RWPE2 (cell line): ENCODE results near the gene INAFM2.

Experiments used
- ATAC-seq: fragments of 200-7000 bp; cut with Tn5 transposase; 3 replicates; pipeline ENCODE4 v1.9.1; 2021; ENCODE audit warnings: low read depth
- DNase-seq: peaks from one replicate; pipeline ENCODE4 v3.0.0-alpha.2; 2020; ENCODE audit warnings: low spot score
- H3K27ac ChIP-seq: fragments of 450-650 bp; 2 replicates; pipeline ENCODE4 v1.5.1; 2017; ENCODE audit warnings: mild to moderate bottlenecking; ENCODE audit not compliant: poor library complexity, severe bottlenecking
- H3K27me3 ChIP-seq: fragments of 250-450 bp; sonication (Bioruptor Pico); 2 replicates; pipeline ENCODE4 v1.5.1; 2021; ENCODE audit warnings: mild to moderate bottlenecking, moderate library complexity; ENCODE audit not compliant: insufficient read depth, poor library complexity, severe bottlenecking
- H3K36me3 ChIP-seq: fragments of 250-450 bp; sonication (Bioruptor Pico); 2 replicates; pipeline ENCODE4 v1.5.1; 2020; ENCODE audit warnings: low read depth, mild to moderate bottlenecking, moderate library complexity
- H3K4me1 ChIP-seq: fragments of 250-450 bp; sonication (Bioruptor Pico); 2 replicates; pipeline ENCODE4 v1.5.1; 2021; ENCODE audit warnings: mild to moderate bottlenecking, moderate library complexity; ENCODE audit not compliant: insufficient read depth, poor library complexity, severe bottlenecking
- H3K4me3 ChIP-seq: fragments of 250-450 bp; sonication (Bioruptor Pico); 2 replicates; pipeline ENCODE4 v1.5.1; 2021; ENCODE audit warnings: mild to moderate bottlenecking, moderate library complexity; ENCODE audit not compliant: severe bottlenecking
- H3K9me3 ChIP-seq: fragments of 250-450 bp; sonication (Bioruptor Pico); 2 replicates; pipeline ENCODE4 v1.5.1; 2021; ENCODE audit warnings: mild to moderate bottlenecking, moderate library complexity; ENCODE audit not compliant: severe bottlenecking
- CTCF ChIP-seq: fragments of 450-650 bp; IDR thresholded peaks from one replicate; pipeline ENCODE4 v1.5.1; 2017; ENCODE audit warnings: mild to moderate bottlenecking, moderate library complexity; ENCODE audit not compliant: poor library complexity, severe bottlenecking

INAFM2 gene

GRCh38 chr15:40282869-40283614 lies 40.5 kb upstream of the INAFM2 start, which contains the start of gene ANKRD63:
Gene ANKRD63 (minus strand): TSS chr15:40283064. CDS start chr15:40282586, 478 bp downstream.
- peak; percentile 29 for ATAC-seq
- peaks cover 38% of the 10 kb centered on the region for H3K27me3 ChIP-seq
- H3K27ac ChIP-seq, result no peak within 1 kb of the TSS
- H3K36me3 ChIP-seq, result no peaks in the 10 kb centered on the region
- no peaks in the 10 kb centered on the region for H3K9me3 ChIP-seq
- peak within 1 kb of the TSS; percentile 28 for H3K4me3 ChIP-seq
- no peak for TF ChIP-seq CTCF
- no peak for DNase-seq
- no peaks in the 10 kb centered on the region for H3K4me1 ChIP-seq

GRCh38 chr15:40283615-40284300 lies 39.7 kb upstream of the INAFM2 start:
- Histone ChIP-seq H3K36me3 (no peaks in the 10 kb centered on the region), H3K9me3 (no peaks in the 10 kb centered on the region), H3K27me3 (peaks cover 38% of the 10 kb centered on the region), H3K4me3 (no peak overlapping the region), H3K27ac (no peak overlapping the region), H3K4me1 (no peaks in the 10 kb centered on the region)
- DNase-seq (no peak), ATAC-seq (no peak)
- no peak for TF ChIP-seq CTCF

GRCh38 chr15:40285151-40285550 lies 38.3 kb upstream of the INAFM2 start:
- no peak overlapping the region for H3K4me3 ChIP-seq
- no peak overlapping the region for H3K27ac ChIP-seq
- no peak for TF ChIP-seq CTCF
- no peaks in the 10 kb centered on the region for H3K9me3 ChIP-seq
- no peaks in the 10 kb centered on the region for H3K4me1 ChIP-seq
- DNase-seq (no peak), ATAC-seq (no peak)
- H3K36me3 ChIP-seq, result no peaks in the 10 kb centered on the region
- peaks cover 38% of the 10 kb centered on the region for H3K27me3 ChIP-seq

- DNase-seq (no peak), ATAC-seq (no peak)
- H3K9me3 ChIP-seq, result no peaks in the 10 kb centered on the region
- no peaks in the 10 kb centered on the region for H3K4me1 ChIP-seq
- H3K4me3 ChIP-seq, result no peak overlapping the region
- no peak for TF ChIP-seq CTCF
- no peaks in the 10 kb centered on the region for H3K36me3 ChIP-seq
- H3K27ac ChIP-seq, result no peak overlapping the region
- peaks cover 34% of the 10 kb centered on the region for H3K27me3 ChIP-seq
These were observed 37.9 kb upstream of the INAFM2 start for GRCh38 chr15:40285554-40286011.
